ENCODE data around the gene PHKG2.
A peak's percentile ranks its signal among the peaks of the same experiment; 100 is the strongest.

Gene PHKG2

GRCh38 chr16:30756781-30757100 lies 8.5 kb downstream of the PHKG2 start:
- no peak for DNase-seq (ENCODE audit: low read depth in 2 of 2)

GRCh38 chr16:30757316-30757715 lies 9.1 kb downstream of the PHKG2 start:
- no peak for DNase-seq (ENCODE audit: low read depth in 2 of 2)

GRCh38 chr16:30758988-30759491 lies 10.8 kb downstream of the PHKG2 start:
- DNase-seq (ENCODE audit: low read depth in 2 of 2): no peak

GRCh38 chr16:30760001-30760559 lies 11.9 kb downstream of the PHKG2 start:
- DNase-seq (ENCODE audit: low read depth in 2 of 2): no peak

- DNase-seq (ENCODE audit: low read depth in 2 of 2): no peak
These were observed 12.6 kb downstream of the PHKG2 start for GRCh38 chr16:30760577-30761426.

- DNase-seq (ENCODE audit: low read depth in 2 of 2): no peak
These were observed 13.3 kb downstream of the PHKG2 start for GRCh38 chr16:30761427-30761927.

GRCh38 chr16:30761928-30762902 lies 14.0 kb downstream of the PHKG2 start, which contains the start of the genes CFAP119 and RNF40:
Gene CFAP119 (minus strand): TSS chr16:30762062. CDS start chr16:30761748, 314 bp downstream.
Gene RNF40 (plus strand): TSS chr16:30762322. CDS start chr16:30762546, 224 bp downstream.
- peak; percentile 74 to 83 for DNase-seq (ENCODE audit: low read depth in 2 of 2)

- no peak for DNase-seq (ENCODE audit: low read depth in 2 of 2)
These were observed 14.9 kb downstream of the PHKG2 start for GRCh38 chr16:30762991-30763725.

- DNase-seq (ENCODE audit: low read depth in 2 of 2): no peak
These were observed 15.9 kb downstream of the PHKG2 start for GRCh38 chr16:30764086-30764485.

GRCh38 chr16:30764816-30765465 lies 16.7 kb downstream of the PHKG2 start:
- no peak for DNase-seq (ENCODE audit: low read depth in 2 of 2)

- DNase-seq (ENCODE audit: low read depth in 2 of 2): no peak
These were observed 18.1 kb downstream of the PHKG2 start for GRCh38 chr16:30766206-30766932.

GRCh38 chr16:30766933-30767284 lies 18.7 kb downstream of the PHKG2 start:
- no peak for DNase-seq (ENCODE audit: low read depth in 2 of 2)

GRCh38 chr16:30767767-30768465 lies 19.7 kb downstream of the PHKG2 start:
- DNase-seq (ENCODE audit: low read depth in 2 of 2): no peak

- no peak for DNase-seq (ENCODE audit: low read depth in 2 of 2)
These were observed 20.5 kb downstream of the PHKG2 start for GRCh38 chr16:30768583-30769181.

GRCh38 chr16:30769379-30770089 lies 21.3 kb downstream of the PHKG2 start:
- DNase-seq (ENCODE audit: low read depth in 2 of 2): no peak

- no peak for DNase-seq (ENCODE audit: low read depth in 2 of 2)
These were observed 23.5 kb downstream of the PHKG2 start for GRCh38 chr16:30771726-30772125.

- no peak for DNase-seq (ENCODE audit: low read depth in 2 of 2)
These were observed 25.6 kb downstream of the PHKG2 start for GRCh38 chr16:30773826-30774225.
